Measurements from ENCODE around the gene CNIH3. TPM values are rescaled to one million over a fixed set of nuclear protein-coding genes. Genes with fewer than 3 reads are reported as not detected.

The CNIH3 gene
- total and polyA plus RNA-seq, 10 of the 15 experiments (the other 5 are each of a cell fraction or from before 2014, with no cell fraction given), result 0.77 to 5.8 (median 1.8) TPM

DNA sequence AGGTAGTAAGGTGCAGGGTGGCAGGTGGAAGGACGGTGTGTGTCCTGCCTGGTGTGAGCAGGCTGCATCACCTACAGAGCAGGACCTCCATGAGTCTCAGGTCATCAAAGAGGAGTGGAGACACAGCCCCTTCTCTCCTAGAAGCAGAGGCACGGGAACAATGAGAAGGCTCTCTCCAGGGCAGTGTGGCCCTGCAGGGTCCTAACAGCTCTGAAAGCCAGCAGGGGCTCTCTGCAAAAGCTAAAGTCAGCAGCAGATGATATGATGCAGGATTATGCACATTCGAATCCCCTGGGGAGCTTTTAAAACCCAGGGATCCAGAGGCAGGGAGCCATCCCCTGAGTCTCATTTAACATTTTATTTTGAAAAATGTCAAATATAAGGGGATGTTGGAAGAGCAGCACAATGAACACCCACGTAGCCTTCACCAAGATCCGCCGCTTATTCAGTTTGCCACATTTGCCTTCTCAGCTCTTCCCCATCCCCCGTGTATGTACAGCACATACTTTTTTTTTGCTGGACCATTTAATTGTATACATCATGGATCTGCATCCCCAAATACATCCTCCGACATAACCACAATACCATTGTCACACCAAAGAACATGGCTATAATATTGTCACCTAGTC, 88.1 kb downstream of the CNIH3 start (continued):
- TF ChIP-seq EED (IDR thresholded peaks at IDR 0.05; ENCODE audit: low read depth), result no peak
- no peak for TF ChIP-seq CREM (IDR thresholded peaks at IDR 0.05; ENCODE audit: low read depth)
- no peak for TF ChIP-seq ZNF384 (IDR thresholded peaks at IDR 0.05; ENCODE audit: borderline replicate concordance, low read depth, low read length)
- TF ChIP-seq, protein P1, sequence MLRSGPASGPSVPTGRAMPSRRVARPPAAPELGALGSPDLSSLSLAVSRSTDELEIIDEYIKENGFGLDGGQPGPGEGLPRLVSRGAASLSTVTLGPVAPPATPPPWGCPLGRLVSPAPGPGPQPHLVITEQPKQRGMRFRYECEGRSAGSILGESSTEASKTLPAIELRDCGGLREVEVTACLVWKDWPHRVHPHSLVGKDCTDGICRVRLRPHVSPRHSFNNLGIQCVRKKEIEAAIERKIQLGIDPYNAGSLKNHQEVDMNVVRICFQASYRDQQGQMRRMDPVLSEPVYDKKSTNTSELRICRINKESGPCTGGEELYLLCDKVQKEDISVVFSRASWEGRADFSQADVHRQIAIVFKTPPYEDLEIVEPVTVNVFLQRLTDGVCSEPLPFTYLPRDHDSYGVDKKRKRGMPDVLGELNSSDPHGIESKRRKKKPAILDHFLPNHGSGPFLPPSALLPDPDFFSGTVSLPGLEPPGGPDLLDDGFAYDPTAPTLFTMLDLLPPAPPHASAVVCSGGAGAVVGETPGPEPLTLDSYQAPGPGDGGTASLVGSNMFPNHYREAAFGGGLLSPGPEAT (IDR thresholded peaks at IDR 0.05; ENCODE audit: low read depth), result no peak
- no peak for TF ChIP-seq FOS (IDR thresholded peaks at IDR 0.05; ENCODE audit: borderline replicate concordance, extremely low read depth, insufficient read length)
- TF ChIP-seq, protein P2, sequence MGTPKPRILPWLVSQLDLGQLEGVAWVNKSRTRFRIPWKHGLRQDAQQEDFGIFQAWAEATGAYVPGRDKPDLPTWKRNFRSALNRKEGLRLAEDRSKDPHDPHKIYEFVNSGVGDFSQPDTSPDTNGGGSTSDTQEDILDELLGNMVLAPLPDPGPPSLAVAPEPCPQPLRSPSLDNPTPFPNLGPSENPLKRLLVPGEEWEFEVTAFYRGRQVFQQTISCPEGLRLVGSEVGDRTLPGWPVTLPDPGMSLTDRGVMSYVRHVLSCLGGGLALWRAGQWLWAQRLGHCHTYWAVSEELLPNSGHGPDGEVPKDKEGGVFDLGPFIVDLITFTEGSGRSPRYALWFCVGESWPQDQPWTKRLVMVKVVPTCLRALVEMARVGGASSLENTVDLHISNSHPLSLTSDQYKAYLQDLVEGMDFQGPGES (IDR thresholded peaks at IDR 0.05), result no peak
- TF ChIP-seq YY1 (IDR thresholded peaks at IDR 0.05; ENCODE audit: low read depth, low read length), result no peak
- TF ChIP-seq NR2F1 (conservative IDR thresholded peaks at IDR 0.05), result no peak
- TF ChIP-seq NFYA (IDR thresholded peaks at IDR 0.05; ENCODE audit: borderline replicate concordance, low read depth, low read length), result no peak
- TF ChIP-seq MLLT1 (IDR thresholded peaks at IDR 0.05), result no peak
- no peak for TF ChIP-seq RBBP5 (conservative IDR thresholded peaks at IDR 0.05)
- no peak for TF ChIP-seq NR2C1 (IDR thresholded peaks at IDR 0.05)
- no peak for TF ChIP-seq CHD1 (IDR thresholded peaks at IDR 0.05; ENCODE audit: low read depth, low read length)

Data from GM12878 (cell line).